ENCODE measurements around the gene RNF13. TPM values are rescaled to one million over a fixed set of nuclear protein-coding genes. Genes with fewer than 3 reads are reported as not detected.
A peak's percentile ranks its signal among the peaks of the same experiment; 100 is the strongest.

Gene RNF13
- total RNA-seq, 1 experiment from 2014 or later = 33.8 TPM

- POLR2A ChIA-PET (ENCODE audit: unreplicated experiment) = interaction anchor here (0.6 to 0.7 kb wide), 2 partner anchors 9 to 506 kb away, joined by 4 read pairs; no protein-coding TSS in a partner anchor
- H4K20me1 ChIP-seq (ENCODE audit: low read length) = peaks cover 25% of the 10 kb centered on the region; the same call in 1 of the 2 replicates
- H2AFZ ChIP-seq (ENCODE audit: low read length) = no peak overlapping the region
- no peaks in the 10 kb centered on the region for H3K27me3 ChIP-seq (ENCODE audit: low read length)
- H3K4me1 ChIP-seq (ENCODE audit: insufficient read depth, low read length) = peaks cover 33% of the 10 kb centered on the region
- ATAC-seq (peak; percentile 39), DNase-seq (peak; percentile 33)
- H3K9me3 ChIP-seq (ENCODE audit: low read length) = no peaks in the 10 kb centered on the region
- peaks cover 58% of the 10 kb centered on the region for H3K79me2 ChIP-seq (ENCODE audit: low read length)
- CTCF ChIA-PET = interaction anchor here (0.8 to 1.1 kb wide), 2 partner anchors 21 to 226 kb away, joined by 3 read pairs; no protein-coding TSS in a partner anchor
- H3K9ac ChIP-seq (ENCODE audit: low read length) = no peak overlapping the region
- TF ChIP-seq CTCF (conservative IDR thresholded peaks at IDR 0.05; ENCODE audit: low read depth, low read length) (no peak), EZH2 (IDR thresholded peaks at IDR 0.05; ENCODE audit: low read length, unreplicated experiment) (no peak), EZH2phosphoT487 (IDR thresholded peaks at IDR 0.05; ENCODE audit: borderline replicate concordance, low read length) (no peak)
- no TSS peak for BruUV-seq (replicated peaks)
- H3K9me2 ChIP-seq (replicated peaks; ENCODE audit: low read length) = no peaks in the 10 kb centered on the region
- peak overlapping the region; percentile 84 for H3K27ac ChIP-seq (ENCODE audit: low read length)
- peaks cover 4% of the 10 kb centered on the region for H3F3A ChIP-seq (ENCODE audit: low read length, unreplicated experiment)
- H3K4me3 ChIP-seq (ENCODE audit: low read length) = no peak overlapping the region
- intact Hi-C loops (cut with micrococcal nuclease) = no loop called here
- no peak overlapping the region for H3K4me2 ChIP-seq (ENCODE audit: low read length)
- H3K36me3 ChIP-seq (ENCODE audit: low read depth, low read length) = peaks cover 20% of the 10 kb centered on the region; the same call in 1 of the 2 replicates
Measured at GRCh38 chr3:149958171-149958796, 145.3 kb downstream of the RNF13 start.

GRCh38 chr3:149959443-149959842 is 146.4 kb downstream of the RNF13 start:
- CTCF ChIA-PET = interaction anchor here (1.1 kb wide), 1 partner anchor 22 kb away, joined by 3 read pairs; no protein-coding TSS in a partner anchor
- peaks cover 34% of the 10 kb centered on the region for H3K4me1 ChIP-seq (ENCODE audit: insufficient read depth, low read length)
- H3K4me3 ChIP-seq (ENCODE audit: low read length) = no peak overlapping the region
- POLR2A ChIA-PET (ENCODE audit: unreplicated experiment) = interaction anchor here (0.7 kb wide), 1 partner anchor 253 kb away, joined by 3 read pairs; no protein-coding TSS in a partner anchor
- intact Hi-C loops (cut with micrococcal nuclease) = no loop called here
- no TSS peak for BruUV-seq (replicated peaks)
- H3K4me2 ChIP-seq (ENCODE audit: low read length) = peak overlapping the region; percentile 62
- peaks cover 31% of the 10 kb centered on the region; the same call in 1 of the 2 replicates for H3K36me3 ChIP-seq (ENCODE audit: low read depth, low read length)
- peak overlapping the region; percentile 84 for H3K27ac ChIP-seq (ENCODE audit: low read length)
- peaks cover 35% of the 10 kb centered on the region for H4K20me1 ChIP-seq (ENCODE audit: low read length)
- no peaks in the 10 kb centered on the region for H3K9me2 ChIP-seq (replicated peaks; ENCODE audit: low read length)
- H3F3A ChIP-seq (ENCODE audit: low read length, unreplicated experiment) = peaks cover 4% of the 10 kb centered on the region
- 0 out of 2 replicates have a peak overlapping the region, but pooled peaks have one; percentile 4 for H3K9ac ChIP-seq (ENCODE audit: low read length)
- ATAC-seq (peak; percentile 76), DNase-seq (peak; percentile 72)
- TF ChIP-seq EZH2phosphoT487 (IDR thresholded peaks at IDR 0.05; ENCODE audit: borderline replicate concordance, low read length) (no peak), EZH2 (IDR thresholded peaks at IDR 0.05; ENCODE audit: low read length, unreplicated experiment) (no peak), CTCF (conservative IDR thresholded peaks at IDR 0.05; ENCODE audit: low read depth, low read length) (no peak)
- H3K79me2 ChIP-seq (ENCODE audit: low read length) = peaks cover 69% of the 10 kb centered on the region
- no peaks in the 10 kb centered on the region for H3K27me3 ChIP-seq (ENCODE audit: low read length)
- H3K9me3 ChIP-seq (ENCODE audit: low read length) = no peaks in the 10 kb centered on the region
- H2AFZ ChIP-seq (ENCODE audit: low read length) = no peak overlapping the region

GRCh38 chr3:149963485-149963884 is 150.5 kb downstream of the RNF13 start:
- TF ChIP-seq EZH2 (IDR thresholded peaks at IDR 0.05; ENCODE audit: low read length, unreplicated experiment) (no peak), CTCF (conservative IDR thresholded peaks at IDR 0.05; ENCODE audit: low read depth, low read length) (no peak), EZH2phosphoT487 (IDR thresholded peaks at IDR 0.05; ENCODE audit: borderline replicate concordance, low read length) (no peak)
- no peak for DNase-seq
- ChIA-PET POLR2A (ENCODE audit: unreplicated experiment) (no interaction called here), CTCF (interaction anchor here (0.7 kb wide), 1 partner anchor 7 kb away, joined by 3 read pairs; no protein-coding TSS in a partner anchor)
- Histone ChIP-seq H3K79me2 (ENCODE audit: low read length) (peaks cover 86% of the 10 kb centered on the region), H2AFZ (ENCODE audit: low read length) (no peak overlapping the region), H3K9me2 (replicated peaks; ENCODE audit: low read length) (no peaks in the 10 kb centered on the region), H3K9me3 (ENCODE audit: low read length) (no peaks in the 10 kb centered on the region), H3K9ac (ENCODE audit: low read length) (no peak overlapping the region), H3K27me3 (ENCODE audit: low read length) (no peaks in the 10 kb centered on the region), H3K36me3 (ENCODE audit: low read depth, low read length) (peaks cover 58% of the 10 kb centered on the region), H3K4me3 (ENCODE audit: low read length) (no peak overlapping the region), H4K20me1 (ENCODE audit: low read length) (peaks cover 60% of the 10 kb centered on the region), H3F3A (ENCODE audit: low read length, unreplicated experiment) (peaks cover 4% of the 10 kb centered on the region), H3K4me2 (ENCODE audit: low read length) (no peak overlapping the region), H3K4me1 (ENCODE audit: insufficient read depth, low read length) (peaks cover 53% of the 10 kb centered on the region), H3K27ac (ENCODE audit: low read length) (no peak overlapping the region)
- no peak for ATAC-seq
- BruUV-seq (replicated peaks) = no TSS peak
- intact Hi-C loops (cut with micrococcal nuclease) = loop anchor here (10.0 kb wide), 1 partner anchor 531 kb away; no protein-coding TSS in a partner anchor
